B cell (primary cell): ENCODE data around the gene MCTP1. TPM values are rescaled to one million over a fixed set of nuclear protein-coding genes. Genes with fewer than 3 reads are reported as not detected.

Source experiments
- ATAC-seq: fragments of 200-7000 bp; cut with Tn5 transposase; one replicate; pipeline ENCODE4 v1.10.0; 2021; ENCODE audit warnings: low read depth, mild to moderate bottlenecking, moderate number of reproducible peaks, moderate library complexity
- CTCF ChIA-PET: fragments of 350-600 bp; sonication (Branson Sonifier 250); formaldehyde crosslinking; loops from one replicate; lab custom pipeline; 2021; ENCODE audit warnings: antibody characterized with exemption, inconsistent platforms; lab: Charles Lee
- POLR2A ChIA-PET: fragments of 350-600 bp; sonication (Branson Sonifier 250); formaldehyde crosslinking; loops from one replicate; lab custom pipeline; 2021; ENCODE audit warnings: antibody characterized with exemption; lab: Charles Lee
- DNase-seq: peaks from one replicate; pipeline ENCODE4 v3.0.0; 2013
- H2AFZ ChIP-seq: 2 replicates; pipeline ENCODE4 v1.6.1; 2012; ENCODE audit warnings: mild to moderate bottlenecking, low read depth, low read length; ENCODE audit not compliant: insufficient read depth, poor library complexity, severe bottlenecking
- H3K27ac ChIP-seq, 2 donors: 1 replicate in 1 of 2; 2 replicates in 1 of 2; pipeline ENCODE4 v1.5.1; 2012 to 2013; ENCODE audit warnings: low read length in 2 of 2, mild to moderate bottlenecking in 2 of 2, moderate library complexity in 1 of 2
- H3K27me3 ChIP-seq, 4 experiments: fragments of 200-600 bp in 1 of 4; sonication (generic) in 1 of 4; replicated peaks in 1 of 4; 1 replicate in 2 of 4; 2 replicates in 2 of 4; pipeline versions ENCODE4 v1.6.1 to v1.7.0; 2013 to 2016; ENCODE audit warnings: low read length in 3 of 4, mild to moderate bottlenecking in 2 of 4, mixed read lengths in 1 of 4, moderate library complexity in 1 of 4; ENCODE audit not compliant: insufficient read depth in 4 of 4, control insufficient read depth in 3 of 4; ENCODE audit errors: control extremely low read depth in 1 of 4
- H3K36me3 ChIP-seq, 2 experiments: replicated peaks in 1 of 2; 1 replicate in 1 of 2; 2 replicates in 1 of 2; pipeline versions ENCODE4 v1.6.1 to v1.7.1; 2013; ENCODE audit warnings: low read length in 1 of 2; ENCODE audit not compliant: insufficient read depth in 2 of 2, control insufficient read depth in 1 of 2; ENCODE audit errors: control extremely low read depth in 1 of 2, extremely low read depth in 1 of 2
- H3K4me1 ChIP-seq, 2 donors: fragments of 200-600 bp in 1 of 2; sonication (generic) in 1 of 2; 1 replicate in 1 of 2; 2 replicates in 1 of 2; pipeline versions ENCODE4 v1.5.1 to v1.6.1; 2013 to 2017; ENCODE audit warnings: low read length in 2 of 2; ENCODE audit not compliant: control insufficient read depth in 2 of 2, insufficient read depth in 2 of 2
- H3K4me2 ChIP-seq: replicated peaks from 2 replicates; pipeline ENCODE3; 2012; ENCODE audit warnings: mild to moderate bottlenecking, low read depth, low read length; ENCODE audit not compliant: poor library complexity, severe bottlenecking
- H3K4me3 ChIP-seq, 5 experiments: fragments of 200-600 bp in 1 of 5; sonication (generic) in 1 of 5; 1 replicate in 3 of 5; 2 replicates in 2 of 5; pipeline versions ENCODE4 v1.5.1 to v1.7.0; 2011 to 2016; ENCODE audit warnings: low read length in 4 of 5, mild to moderate bottlenecking in 4 of 5, low read depth in 2 of 5, control low read depth in 1 of 5, moderate library complexity in 1 of 5; ENCODE audit not compliant: insufficient read depth in 1 of 5; ENCODE audit errors: control extremely low read depth in 1 of 5, extremely low read depth in 1 of 5
- H3K79me2 ChIP-seq: fragments of 200-600 bp; sonication (generic); one replicate; pipeline ENCODE4 v1.6.0; 2016; ENCODE audit warnings: low read length; ENCODE audit not compliant: control insufficient read depth, insufficient read depth
- H3K9ac ChIP-seq: fragments of 200-600 bp; sonication (generic); 2 replicates; pipeline ENCODE4 v1.6.1; 2017; ENCODE audit warnings: mild to moderate bottlenecking, low read length, moderate library complexity
- H3K9me3 ChIP-seq, 3 donors: one replicate each; pipeline versions ENCODE4 v1.6.1 to v1.7.1; 2013; ENCODE audit warnings: low read length in 2 of 3; ENCODE audit not compliant: control insufficient read depth in 2 of 3, insufficient read depth in 1 of 3; ENCODE audit errors: control extremely low read depth in 1 of 3
- H4K20me1 ChIP-seq: 2 replicates; pipeline ENCODE4 v1.6.0; 2012; ENCODE audit warnings: mild to moderate bottlenecking, low read length; ENCODE audit not compliant: insufficient read depth, control insufficient read depth, poor library complexity, severe bottlenecking
- H3K27ac Mint-ChIP-seq: one replicate; pipeline ENCODE4 v1.8.0; 2021; ENCODE audit warnings: mixed read lengths
- H3K27me3 Mint-ChIP-seq: one replicate; pipeline ENCODE4 v1.8.0; 2021; ENCODE audit warnings: mixed read lengths
- H3K4me1 Mint-ChIP-seq: one replicate; pipeline ENCODE4 v1.8.0; 2021; ENCODE audit warnings: mixed read lengths
- H3K4me3 Mint-ChIP-seq: one replicate; pipeline ENCODE4 v1.8.0; 2021; ENCODE audit warnings: mixed read lengths
- H3K9me3 Mint-ChIP-seq: one replicate; pipeline ENCODE4 v1.8.0; 2022; ENCODE audit warnings: mixed read lengths; ENCODE audit not compliant: insufficient read depth
- EZH2 ChIP-seq: IDR thresholded peaks from 2 replicates; pipeline ENCODE4 v1.6.1; 2012; ENCODE audit warnings: borderline replicate concordance, low read depth, mild to moderate bottlenecking, moderate library complexity, low read length; ENCODE audit not compliant: insufficient read depth, poor library complexity, severe bottlenecking
- WGBS: methylation state at CpG from one replicate; pipeline ENCODE4 v1.1.5; 2013; ENCODE audit warnings: missing lambda C conversion rate; ENCODE audit not compliant: insufficient coverage; 5-methylcytosine and 5-hydroxymethylcytosine counted together
- intact Hi-C: fragments of 100-400 bp; cut with micrococcal nuclease; formaldehyde crosslinking; loops from one replicate; pipeline ENCODE4 v1.10.0; 2022
- polyA plus RNA-seq: library from polyadenylated mRNA; depleted of rRNA; stranded (reverse); fragments of >200 nt; gene quantifications from 2 replicates; pipeline ENCODE4 v1.2.3, GENCODE V29; 2012
- total RNA-seq, 2 donors: library from RNA; stranded (reverse); fragments of 120-200 nt in 1 of 2; gene quantifications; 1 replicate in 1 of 2; 2 replicates in 1 of 2; pipeline versions ENCODE4 v1.2.3 to v1.2.4, GENCODE V29; 2013 to 2022
- TF ChIP-seq, protein P1 (sequence below): fragments of 200-600 bp; IDR thresholded peaks from one replicate; pipeline ENCODE4 v1.8.0; 2022; ENCODE audit warnings: antibody characterized with exemption, mild to moderate bottlenecking

MCTP1 gene
- total and polyA plus RNA-seq, 2 donors (not counting 1 experiment from before 2014, with no cell fraction given), result 0.42 to 2.5 TPM

DNA sequence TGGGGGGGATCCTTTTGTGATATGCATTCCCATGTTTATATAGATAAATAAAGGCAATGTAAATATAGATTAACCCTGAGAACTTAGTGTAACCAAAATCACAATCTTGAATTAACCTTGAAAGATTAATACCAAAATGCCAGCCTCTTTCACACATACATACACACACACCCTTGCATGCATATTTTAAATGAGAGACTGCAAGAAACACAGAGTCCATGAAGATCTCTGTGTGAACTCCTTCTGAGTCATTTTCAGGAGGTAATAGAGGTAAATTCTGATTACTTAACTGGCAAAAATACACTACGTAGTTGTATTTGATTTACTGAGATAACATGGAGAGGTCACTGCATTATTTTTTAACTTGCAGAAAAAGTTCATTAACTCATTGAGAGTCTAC, 548.4 kb downstream of the MCTP1 start:
- no peaks in the 10 kb centered on the region for H4K20me1 ChIP-seq
- intact Hi-C loops, result no loop called here
- H3K27ac Mint-ChIP-seq, result no peak overlapping the region
- no peak overlapping the region for H3K27ac ChIP-seq
- H3K36me3 ChIP-seq, result no peaks in the 10 kb centered on the region
- ATAC-seq (no peak), DNase-seq (no peak)
- ChIA-PET CTCF (interaction anchor here (1.8 to 3.7 kb wide), 5 partner anchors 10 to 213 kb away, joined by 8 to 62 read pairs (median 19); no protein-coding TSS in a partner anchor), POLR2A (no interaction called here)
- no peak overlapping the region for H3K4me3 Mint-ChIP-seq
- no peak overlapping the region for H3K4me2 ChIP-seq
- H3K27me3 Mint-ChIP-seq, result no peaks in the 10 kb centered on the region
- no peak overlapping the region for H2AFZ ChIP-seq
- H3K4me3 ChIP-seq, result no peak overlapping the region
- H3K79me2 ChIP-seq, result no peaks in the 10 kb centered on the region
- no peaks in the 10 kb centered on the region for H3K4me1 ChIP-seq
- H3K27me3 ChIP-seq, result no peaks in the 10 kb centered on the region
- TF ChIP-seq, protein P1, sequence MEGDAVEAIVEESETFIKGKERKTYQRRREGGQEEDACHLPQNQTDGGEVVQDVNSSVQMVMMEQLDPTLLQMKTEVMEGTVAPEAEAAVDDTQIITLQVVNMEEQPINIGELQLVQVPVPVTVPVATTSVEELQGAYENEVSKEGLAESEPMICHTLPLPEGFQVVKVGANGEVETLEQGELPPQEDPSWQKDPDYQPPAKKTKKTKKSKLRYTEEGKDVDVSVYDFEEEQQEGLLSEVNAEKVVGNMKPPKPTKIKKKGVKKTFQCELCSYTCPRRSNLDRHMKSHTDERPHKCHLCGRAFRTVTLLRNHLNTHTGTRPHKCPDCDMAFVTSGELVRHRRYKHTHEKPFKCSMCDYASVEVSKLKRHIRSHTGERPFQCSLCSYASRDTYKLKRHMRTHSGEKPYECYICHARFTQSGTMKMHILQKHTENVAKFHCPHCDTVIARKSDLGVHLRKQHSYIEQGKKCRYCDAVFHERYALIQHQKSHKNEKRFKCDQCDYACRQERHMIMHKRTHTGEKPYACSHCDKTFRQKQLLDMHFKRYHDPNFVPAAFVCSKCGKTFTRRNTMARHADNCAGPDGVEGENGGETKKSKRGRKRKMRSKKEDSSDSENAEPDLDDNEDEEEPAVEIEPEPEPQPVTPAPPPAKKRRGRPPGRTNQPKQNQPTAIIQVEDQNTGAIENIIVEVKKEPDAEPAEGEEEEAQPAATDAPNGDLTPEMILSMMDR, result no peak
- no peak for TF ChIP-seq EZH2
- H3K4me1 Mint-ChIP-seq, result no peaks in the 10 kb centered on the region
- H3K9me3 Mint-ChIP-seq, result no peaks in the 10 kb centered on the region
- WGBS, result no CpG with 5 or more reads among the region's 1 CpG
- no peaks in the 10 kb centered on the region for H3K9me3 ChIP-seq
- no peak overlapping the region for H3K9ac ChIP-seq

DNA sequence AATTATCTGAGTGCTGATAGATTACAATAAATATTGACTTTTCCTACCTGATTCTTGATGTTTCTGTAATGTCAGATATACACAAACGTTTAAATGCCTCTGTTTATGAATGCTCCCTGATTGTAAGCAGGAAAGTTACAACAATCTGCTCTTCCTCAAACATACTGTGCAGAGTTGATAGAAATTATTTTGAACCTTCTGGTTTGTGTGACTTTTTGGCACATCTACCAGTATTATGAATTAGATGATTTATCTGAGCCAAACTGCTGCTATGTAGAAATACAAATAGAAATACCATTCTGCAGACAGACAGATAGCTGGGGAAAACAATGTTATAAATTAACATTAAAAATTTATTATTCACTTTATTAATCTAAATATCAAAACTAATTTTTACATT, 553.4 kb downstream of the MCTP1 start:
- no peaks in the 10 kb centered on the region for H3K36me3 ChIP-seq
- no peak overlapping the region for H3K4me3 ChIP-seq
- Mint-ChIP-seq H3K27ac (no peak overlapping the region), H3K4me3 (no peak overlapping the region), H3K4me1 (no peaks in the 10 kb centered on the region), H3K27me3 (no peaks in the 10 kb centered on the region), H3K9me3 (no peaks in the 10 kb centered on the region)
- ATAC-seq (no peak), DNase-seq (no peak)
- no peaks in the 10 kb centered on the region for H4K20me1 ChIP-seq
- H3K9ac ChIP-seq, result no peak overlapping the region
- H3K79me2 ChIP-seq, result no peaks in the 10 kb centered on the region
- CTCF ChIA-PET, result no interaction called here
- POLR2A ChIA-PET, result no interaction called here
- no peaks in the 10 kb centered on the region for H3K9me3 ChIP-seq
- intact Hi-C loops, result no loop called here
- H3K27ac ChIP-seq, result no peak overlapping the region
- TF ChIP-seq, protein P1, result no peak
- no peak for TF ChIP-seq EZH2
- no peaks in the 10 kb centered on the region for H3K4me1 ChIP-seq
- no CpG with 5 or more reads among the region's 1 CpG for WGBS
- H3K27me3 ChIP-seq, result no peaks in the 10 kb centered on the region
- H2AFZ ChIP-seq, result no peak overlapping the region
- no peak overlapping the region for H3K4me2 ChIP-seq
